ENCODE measurements around the gene MAST4.

Gene MAST4

DNA sequence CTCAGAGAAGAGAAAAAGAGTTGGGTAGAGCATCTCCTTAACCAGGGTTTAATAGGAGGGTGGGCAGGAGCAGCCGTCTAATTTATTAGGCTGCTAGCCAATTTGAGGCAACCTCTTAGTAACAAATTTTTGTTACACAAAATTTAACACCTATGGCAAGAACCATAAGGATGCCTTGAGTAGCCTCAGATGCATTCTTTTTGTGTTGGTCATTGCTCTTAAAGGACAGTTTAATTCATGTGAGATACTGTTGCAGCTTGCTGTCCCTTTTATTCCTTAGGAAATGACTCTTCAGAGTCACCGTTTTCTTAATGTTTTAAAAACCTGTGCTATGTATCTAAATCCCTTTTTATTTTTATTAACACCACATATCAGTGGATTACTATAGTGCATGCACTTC is 255.1 kb downstream of the MAST4 start:
- no peak for DNase-seq

DNA sequence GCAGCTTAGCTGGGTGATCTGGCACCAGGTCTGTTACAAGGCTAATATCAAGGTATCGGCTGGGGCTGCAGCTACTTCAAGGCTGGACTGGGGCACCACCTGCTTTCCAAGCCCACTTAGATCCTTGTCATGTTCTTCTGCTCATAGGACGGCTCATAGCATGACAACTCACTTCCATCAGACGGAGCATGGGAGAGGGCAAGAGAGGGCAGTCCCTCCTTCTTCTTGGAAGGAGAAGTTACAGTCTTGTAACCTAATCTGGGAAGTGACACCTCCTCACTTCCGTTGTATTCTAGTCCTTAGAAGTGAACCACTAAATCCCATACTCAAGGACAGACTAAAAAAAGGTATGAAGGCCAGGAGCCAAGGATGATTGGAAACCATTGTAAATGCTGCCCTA is 258.2 kb downstream of the MAST4 start:
- no peak for DNase-seq

DNA sequence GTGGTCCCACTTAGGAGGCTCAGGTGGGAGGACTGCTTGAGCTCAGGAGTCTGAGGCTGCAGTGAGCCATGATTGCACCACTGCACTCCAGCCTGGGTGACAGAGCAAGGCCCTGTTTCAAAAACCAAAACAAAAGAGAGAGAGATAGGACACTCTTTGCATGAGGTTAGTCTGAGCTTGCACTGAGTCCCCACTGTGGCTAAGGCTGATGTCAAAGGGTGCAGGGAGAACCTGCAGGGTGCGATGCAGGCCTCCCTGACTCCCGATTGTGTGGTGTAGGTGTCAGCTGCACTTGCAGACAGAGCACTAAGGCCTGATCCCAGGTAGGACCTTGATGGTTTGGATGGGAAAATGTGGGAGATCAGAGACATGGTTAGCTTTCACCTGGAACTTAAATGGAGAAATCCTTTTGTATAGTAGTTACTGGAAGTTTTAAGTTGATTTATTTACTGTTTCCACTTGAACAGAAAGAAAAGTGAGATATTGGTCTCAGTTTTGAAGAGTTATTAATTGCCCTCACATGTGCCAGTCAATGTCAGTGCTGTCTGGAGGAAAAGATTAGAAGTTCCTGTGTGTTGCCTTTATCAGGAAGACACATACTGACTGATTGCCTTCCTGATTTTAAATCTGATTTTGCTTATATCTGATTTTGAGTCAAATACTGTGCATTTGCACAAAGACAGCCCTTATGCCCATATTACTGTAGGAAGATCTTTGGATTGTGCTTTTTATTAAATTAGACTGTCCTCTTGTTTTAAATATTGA is 260.0 kb downstream of the MAST4 start:
- no peak for DNase-seq

DNA sequence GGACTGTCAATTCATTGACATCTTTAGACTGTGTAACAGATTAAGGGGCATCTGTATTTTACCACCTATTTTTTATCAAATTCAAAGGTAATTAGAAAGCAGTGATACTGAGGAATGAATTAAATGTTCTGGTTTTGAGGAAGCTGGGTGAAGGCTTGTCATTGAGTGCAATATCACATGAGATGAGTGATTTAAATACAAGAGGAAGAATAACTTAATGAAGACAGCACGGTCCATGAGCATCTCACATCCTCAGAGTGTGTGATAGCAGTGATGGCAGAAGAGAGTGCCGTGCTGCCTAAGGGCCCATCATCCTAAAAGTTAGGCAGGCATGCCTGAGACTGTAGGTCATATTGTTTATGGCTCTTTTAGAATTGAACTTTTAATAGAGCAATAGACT is 263.3 kb downstream of the MAST4 start:
- DNase-seq, result no peak

DNA sequence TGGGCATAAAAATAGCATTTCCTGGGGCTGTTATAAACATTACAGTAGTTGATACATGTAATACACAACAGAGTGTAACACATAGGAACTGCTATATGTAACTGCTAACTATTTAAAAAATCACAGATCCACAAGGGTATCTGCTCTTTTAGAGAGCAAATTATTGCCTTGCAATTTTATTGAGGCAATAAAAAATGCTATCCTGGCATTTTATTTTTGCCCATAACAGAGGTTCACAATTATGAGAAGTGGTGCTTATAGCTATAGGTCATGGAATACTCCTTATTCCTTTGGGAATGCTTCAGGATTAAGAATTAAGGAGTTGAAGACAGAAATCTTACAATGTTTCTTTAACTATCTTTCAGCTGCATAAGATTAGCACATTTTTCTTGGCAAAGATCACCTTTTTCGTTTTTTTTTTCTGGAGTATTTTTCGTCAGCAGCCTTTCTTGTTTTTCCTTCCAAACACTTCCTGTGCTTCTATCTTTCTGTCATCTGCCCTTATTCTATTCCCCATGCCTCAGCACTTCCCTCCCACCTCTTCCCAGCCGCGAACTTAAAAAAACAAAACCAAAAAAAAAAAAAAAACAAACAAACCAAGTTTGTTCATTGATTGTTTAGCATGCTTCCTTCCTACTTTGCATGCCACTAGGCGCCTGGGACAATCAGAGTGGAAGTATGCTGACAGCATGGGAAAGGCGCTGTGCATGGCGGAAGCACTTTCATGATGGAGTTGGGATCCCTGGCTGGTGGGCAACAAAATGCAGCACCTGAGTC is 264.2 kb downstream of the MAST4 start:
- no peak for DNase-seq

DNA sequence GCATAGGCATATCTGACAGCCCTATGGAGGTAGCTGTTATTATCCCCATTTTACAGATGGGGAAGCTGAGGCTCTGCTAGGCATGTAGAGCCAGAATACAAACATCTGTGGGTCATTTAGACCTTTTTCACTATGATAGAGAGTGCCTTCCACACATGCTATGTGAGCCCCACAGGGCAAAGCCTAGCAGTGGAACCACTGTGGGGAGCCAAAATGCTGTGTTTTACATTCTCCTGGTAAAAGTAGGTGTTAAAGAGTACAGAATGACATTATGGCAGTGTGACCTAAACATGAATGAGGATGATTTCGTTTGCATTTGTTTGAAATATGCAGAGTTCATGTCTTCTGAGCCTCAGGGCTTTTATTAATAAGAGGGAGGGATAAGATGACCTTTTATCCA is 265.2 kb downstream of the MAST4 start:
- no peak for DNase-seq

DNA sequence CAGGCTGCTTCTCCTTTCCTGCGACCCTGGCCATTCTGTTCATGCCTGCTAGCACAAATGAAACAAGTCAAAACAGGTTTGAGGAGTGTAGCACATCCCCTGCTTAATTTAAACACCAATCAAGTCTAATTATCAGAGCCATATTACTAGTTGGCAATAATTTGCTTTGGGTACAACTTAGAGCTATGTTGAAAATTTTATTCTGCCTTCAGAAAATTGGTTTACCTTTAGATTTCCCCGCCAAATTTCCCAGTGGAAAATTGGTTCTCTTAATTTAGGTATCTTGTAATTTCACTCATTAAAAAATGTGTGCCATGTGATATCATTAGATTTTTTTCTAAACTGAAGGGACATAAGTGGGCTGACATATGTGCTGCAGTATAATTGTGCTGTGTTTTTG is 265.8 kb downstream of the MAST4 start:
- DNase-seq, result no peak

DNA sequence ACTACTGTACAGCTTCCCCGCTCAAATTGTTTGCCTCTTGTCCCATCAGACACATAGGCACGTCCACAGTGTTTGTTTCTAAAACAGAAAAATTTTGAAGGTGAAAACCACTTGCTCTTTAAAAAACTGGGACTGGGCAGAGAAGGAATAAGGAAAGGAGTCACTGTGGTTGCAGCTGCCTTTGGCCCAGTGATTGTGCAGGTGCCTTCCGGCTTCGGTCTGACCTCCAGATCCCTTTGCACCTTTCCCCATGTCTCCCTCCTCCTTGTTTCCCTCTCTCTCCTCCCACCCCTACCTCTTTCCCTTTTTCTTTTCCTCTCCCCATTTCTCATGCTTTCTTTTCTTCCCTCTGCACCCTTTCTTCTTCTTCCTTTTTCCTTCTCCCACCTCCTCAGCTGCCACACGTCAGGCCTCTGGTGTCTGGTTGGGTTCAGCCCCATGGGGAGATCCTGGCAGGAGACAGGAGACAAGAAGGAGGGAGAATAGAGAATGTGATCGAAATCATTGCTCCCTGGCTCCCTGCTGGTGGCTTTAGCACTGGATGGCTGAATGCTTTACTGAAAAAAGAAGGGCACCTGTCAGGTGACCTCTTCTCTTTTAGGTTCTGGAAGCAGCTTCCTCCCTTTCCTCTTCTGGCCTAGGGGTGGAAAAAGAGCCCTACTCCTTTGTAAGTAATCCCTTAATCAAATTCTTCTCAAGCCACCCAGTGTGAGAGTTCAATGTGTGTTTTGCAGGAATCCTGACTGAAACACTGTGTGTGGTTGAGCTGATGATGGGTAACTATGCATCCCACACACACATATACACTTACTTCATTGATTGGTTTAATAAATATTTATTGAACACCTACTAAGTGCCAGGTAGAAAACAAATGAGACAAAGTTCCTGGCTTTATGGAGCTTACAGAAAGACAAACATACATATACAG is 267.3 kb downstream of the MAST4 start:
- DNase-seq, result no peak

DNA sequence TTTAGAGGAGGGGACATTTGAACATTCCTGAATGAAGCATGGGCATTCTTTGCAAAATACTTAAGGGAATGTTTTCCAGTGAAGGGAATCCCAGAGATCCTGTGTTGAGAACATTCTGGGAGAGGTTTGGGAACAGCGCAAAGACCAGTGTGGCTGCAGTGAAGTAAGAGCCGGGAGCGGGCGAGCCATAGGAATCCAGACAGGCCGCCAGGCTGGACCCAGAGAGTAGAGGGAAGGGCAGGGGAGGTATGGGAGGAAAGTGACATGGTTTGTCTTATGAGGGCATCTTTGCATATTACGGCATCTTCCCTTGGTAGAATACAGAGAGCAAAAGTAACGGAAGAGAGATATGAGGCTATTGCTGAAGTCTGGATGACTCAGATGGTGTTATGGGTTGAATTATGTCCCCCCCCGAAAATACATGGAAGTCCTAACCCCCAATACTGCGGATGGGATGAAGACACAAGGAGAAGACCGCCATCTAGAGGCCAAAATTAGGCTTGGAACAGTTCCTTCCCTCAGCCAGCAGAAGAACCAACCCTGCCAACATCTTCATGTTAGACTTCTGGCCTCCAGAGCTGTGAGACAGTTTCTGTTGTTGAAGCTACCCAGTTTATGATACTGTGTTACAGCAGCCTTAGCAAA is 268.2 kb downstream of the MAST4 start:
- DNase-seq, result no peak

DNA sequence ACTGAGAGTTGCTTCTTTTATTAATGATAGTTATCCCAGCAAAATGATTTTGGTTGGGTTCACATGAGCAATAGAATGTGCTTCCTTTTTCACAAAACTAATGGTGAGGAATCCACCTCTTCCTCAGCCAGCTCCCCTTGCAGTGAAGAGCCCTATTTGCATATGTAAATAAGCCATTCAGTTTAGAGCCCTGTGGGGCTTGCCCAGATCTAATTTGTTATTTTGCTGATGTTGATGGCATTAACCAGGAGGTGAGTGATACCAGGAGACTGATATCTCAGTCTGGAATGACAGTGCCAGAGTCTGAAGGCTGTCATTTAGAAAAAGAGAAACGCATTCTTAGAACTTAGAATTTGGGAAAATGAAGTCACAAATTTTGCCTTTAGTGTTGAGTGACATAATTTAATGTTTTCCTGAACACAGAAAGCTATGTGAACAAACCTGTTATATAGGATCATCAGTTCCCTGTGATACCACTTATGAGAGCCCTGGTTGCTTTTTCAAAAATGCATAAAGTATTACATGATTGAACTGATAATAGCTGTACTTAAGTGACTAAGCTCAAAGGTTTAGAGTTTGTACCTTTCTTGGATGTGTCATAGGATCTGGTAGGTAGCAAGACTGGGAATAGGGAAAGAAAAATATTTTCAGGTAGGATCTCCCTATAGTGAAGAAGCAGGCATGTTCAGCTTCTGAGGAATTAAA is 271.6 kb downstream of the MAST4 start:
- DNase-seq, result no peak

DNA sequence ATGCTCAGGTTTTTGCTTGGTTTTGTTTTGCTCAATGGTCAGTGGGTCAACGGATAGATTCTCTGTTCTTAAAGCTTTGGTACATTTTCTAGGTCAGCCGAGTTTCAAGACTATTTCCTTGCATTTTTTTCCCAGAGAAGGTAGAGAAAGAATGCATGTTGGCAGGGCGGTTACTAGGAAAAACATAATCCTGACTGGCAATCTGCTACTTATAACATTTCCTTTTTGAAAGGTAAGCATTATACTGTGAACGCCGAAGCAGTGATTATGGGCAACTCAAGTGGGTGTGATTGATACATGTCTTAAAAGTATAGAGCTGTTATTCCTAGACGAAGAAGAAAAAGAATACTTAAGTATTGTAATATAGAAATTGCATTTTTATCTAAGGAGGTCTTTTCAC is 273.2 kb downstream of the MAST4 start:
- DNase-seq, result no peak

DNA sequence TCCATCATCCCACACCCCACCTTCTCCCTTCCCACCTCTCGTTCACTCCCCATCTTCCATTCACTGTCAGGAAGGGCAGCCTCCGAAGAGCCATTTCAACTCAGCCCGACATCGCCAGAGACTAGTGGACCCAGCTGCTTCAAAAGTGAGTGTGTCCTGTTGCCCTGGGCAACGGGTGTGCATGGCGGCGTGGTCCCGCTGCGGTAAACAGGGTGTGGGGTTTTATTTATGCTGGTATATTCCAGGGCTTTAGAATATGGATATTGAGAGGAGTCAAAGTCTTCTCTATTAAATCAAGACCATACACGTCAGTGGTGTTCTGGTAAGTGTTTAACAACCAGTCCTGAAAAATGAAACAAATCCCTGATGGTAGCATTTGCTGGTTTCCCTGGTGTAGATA is 274.5 kb downstream of the MAST4 start:
- DNase-seq, result no peak

DNA sequence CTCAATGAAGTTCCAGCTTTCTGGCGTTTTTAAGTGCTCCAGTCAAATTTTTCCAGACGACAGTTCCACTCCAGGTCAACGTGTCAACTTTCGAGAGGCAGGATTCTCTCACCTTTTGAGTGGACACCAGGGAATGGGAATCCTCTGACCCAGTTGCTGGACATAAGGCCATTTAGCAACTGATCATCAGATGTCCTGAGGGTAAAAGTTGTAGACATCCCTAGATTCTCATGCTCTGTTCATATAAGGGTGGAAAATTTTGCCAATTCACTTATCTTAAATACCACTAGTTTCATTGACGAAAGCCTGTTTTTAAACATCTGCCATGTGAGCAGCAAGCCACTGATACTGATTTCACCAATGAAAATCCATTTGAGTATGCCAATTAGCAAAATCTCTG is 275.5 kb downstream of the MAST4 start:
- DNase-seq, result no peak

DNA sequence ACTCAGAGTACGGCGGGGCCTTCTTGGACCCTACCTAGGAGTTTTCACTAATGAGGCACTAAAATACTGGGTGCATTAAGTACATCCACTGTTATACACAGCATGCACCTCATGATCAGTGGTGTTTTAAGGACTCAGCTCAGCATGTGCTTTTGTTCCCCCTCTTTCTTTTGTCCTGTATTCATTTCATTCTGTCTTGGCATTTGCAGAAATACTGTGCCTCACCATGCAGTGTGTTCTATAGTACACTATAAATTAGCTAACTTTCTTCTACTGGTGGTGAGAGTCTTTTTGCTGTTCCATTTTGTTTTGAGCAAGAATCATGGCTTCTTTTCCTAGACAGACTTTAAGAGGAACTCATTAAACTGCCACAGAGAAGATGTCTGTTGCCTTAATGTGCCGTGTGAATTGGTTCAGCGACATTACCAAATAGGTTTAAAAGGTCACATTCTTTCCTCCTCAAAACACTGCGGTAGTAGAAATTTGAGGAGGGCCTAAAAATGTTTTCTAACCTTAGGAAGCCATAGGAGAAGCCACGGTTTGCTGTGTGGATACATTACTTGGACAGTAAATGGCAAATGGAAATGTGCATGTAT is 276.6 kb downstream of the MAST4 start:
- DNase-seq, result no peak

DNA sequence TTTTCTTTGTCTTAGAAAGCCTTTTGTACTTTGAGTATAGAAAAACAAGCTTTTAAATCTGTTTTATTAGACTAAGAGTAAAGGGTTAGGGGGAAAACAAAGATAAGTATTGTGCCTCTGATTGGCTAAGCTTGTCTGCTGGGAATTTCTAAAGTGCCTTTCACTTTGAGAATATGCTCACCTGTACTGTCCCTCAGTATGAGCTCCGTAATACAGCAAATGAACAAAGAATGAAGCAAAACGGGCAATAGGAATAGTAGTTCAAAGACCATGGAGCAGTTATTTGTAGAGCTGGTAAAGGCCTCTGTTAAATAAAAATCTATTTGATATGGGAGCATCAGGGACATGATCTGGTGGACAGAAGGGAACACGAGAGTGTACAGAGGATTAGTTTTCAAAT is 277.8 kb downstream of the MAST4 start:
- DNase-seq, result no peak

DNA sequence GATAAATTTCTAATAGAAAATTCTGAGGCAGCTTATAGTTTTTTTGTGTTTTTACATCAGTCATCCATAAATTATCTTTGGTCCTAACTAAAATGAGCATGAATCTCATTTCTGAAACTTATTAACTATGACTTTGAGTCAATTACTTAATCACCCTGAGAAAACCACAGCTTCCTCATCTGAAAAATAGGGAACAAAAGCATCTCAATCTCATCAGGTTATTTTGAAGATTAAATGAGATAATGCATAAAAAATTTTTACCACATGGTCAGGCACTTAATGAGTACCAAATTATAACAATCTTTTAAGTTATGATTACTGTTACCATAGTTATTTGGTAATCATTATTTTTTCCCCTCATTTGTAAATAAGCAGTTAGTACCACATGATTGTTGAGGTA is 279.1 kb downstream of the MAST4 start:
- no peak for DNase-seq

DNA sequence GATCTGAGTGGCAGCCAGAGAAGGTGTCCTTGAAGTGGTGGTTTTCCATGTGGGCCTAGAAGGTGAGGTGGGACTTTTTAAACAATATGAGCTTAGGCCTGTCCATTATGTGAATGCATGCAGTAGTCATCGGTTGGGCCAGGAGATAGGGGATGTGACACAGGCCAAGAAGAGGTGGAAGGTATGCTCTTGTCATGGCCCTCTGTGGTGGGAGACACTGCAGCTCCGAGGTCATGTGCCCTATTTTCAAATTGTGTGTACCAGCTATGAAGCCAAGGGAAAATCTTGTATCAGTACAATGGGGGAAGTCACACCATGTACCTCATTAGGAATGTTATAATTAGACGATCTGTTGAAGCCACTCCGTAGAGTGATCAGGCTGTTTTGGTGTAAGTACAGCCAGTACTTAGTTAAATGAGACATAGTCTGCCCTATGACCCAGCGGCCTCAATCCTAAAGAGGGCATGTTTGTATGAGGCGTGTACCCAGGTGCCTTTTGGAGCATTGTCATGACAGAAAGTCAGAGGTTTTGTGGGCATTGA is 280.1 kb downstream of the MAST4 start:
- no peak for DNase-seq

DNA sequence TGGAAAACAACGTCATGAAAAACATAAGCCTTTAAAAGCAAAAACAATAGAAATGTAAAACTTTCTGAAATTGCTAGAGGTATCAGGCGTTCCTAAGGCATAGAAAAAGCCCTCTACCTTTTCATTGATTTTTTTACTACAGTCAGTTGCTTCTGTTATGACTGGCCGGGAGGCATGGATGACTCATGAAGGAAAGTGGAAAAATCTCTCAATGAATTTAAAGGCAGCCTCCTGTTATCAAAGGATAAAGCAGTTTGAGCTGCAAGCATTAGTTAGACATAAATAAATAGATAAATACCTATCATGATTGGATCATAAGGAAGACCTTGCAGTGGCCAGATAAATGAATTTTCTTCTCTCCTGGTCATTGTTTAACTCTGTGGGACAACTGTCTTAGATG is 281.6 kb downstream of the MAST4 start:
- DNase-seq, result no peak

DNA sequence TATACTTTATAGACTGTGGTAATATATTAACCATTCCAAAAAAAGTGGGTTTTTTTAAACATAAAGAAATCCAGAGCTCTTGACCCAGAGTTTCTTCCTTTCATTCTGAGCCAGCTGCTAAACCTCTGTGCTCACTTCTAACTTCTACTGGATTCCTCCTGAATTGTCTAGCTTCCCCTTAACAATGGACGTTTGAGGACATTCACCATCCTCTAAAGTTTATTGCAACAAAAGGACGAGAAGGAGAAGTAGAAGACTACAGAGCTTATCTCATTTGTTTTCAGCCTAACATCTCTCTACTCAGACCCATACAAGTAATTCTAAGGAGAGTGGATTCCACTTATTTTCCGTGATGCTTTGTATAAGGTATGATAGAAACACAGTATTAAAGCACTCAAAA is 284.2 kb downstream of the MAST4 start:
- DNase-seq, result no peak

DNA sequence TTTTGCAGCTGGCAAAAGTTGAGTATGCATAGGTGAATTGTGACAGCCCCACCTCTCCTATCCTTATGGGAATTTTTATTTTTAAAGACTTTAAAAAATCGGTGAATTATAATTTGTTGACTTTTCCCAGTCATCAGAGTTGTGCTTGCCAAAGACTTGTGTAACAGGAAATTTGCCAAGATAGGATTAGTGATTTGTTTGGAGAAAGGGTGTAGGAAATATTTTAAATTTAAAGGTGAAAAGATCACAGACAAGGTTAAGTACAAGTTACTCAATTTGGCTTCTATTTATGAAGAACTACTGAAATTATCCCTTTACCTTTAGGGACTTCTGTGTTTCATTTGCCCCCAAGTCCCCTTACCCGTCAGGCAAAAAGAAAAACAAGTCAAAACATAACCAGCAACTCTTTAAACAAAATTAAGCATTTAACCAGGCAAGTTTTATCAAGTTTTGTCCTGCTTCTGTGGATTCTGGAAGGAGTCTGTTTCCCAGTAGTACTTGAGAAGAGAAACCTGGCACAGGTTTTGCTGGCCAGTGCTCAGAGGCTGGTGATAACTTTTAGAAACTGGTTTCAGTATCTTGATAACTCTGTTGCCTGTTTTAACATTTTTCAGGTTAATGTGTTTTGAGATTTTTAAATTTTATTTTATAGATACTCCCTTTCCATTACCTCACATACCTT is 285.4 kb downstream of the MAST4 start:
- DNase-seq, result no peak

DNA sequence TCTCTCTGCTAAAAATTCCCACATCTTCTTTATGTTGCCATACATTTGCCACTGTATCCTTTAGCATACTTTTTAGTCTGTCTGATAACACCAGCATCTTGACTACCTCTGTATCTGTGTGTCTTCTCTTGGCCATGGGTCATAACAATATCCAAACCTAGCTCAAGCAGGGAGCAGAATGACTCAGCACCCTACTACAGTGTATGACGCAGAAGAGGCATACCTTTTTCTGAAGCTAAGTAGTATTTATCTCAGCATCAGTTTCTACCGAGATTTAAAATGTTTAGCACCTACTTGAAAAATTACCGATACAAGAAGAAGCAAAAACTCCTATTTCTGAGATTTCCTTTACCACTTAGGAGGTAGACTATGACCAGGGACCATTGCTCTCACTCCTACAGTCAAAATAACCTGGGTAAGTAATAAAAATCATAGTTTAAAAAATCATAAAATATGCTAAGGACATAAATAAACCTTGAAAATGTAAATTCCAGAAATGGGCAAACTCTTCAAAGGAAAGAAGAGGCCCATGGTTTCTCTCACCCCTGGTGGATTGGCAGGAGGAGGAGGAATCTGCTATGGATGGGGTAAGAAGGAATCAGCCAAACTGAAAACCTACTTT is 286.5 kb downstream of the MAST4 start:
- DNase-seq, result no peak
